NB4 (cell line): ENCODE results near the gene NFATC1.

Source experiments
- DNase-seq: peaks from one replicate; pipeline ENCODE4 v3.0.0; 2010; ENCODE audit warnings: low read depth
- H3K4me3 ChIP-seq: one replicate; pipeline ENCODE4 v1.5.1; 2011; ENCODE audit warnings: mild to moderate bottlenecking, low read depth, low read length, moderate library complexity
- CTCF ChIP-seq: IDR thresholded peaks from one replicate; pipeline ENCODE4 v1.5.1; 2012; ENCODE audit warnings: low read depth, low read length
- MAX ChIP-seq: IDR thresholded peaks from 2 replicates; pipeline ENCODE4 v1.6.1; 2011; ENCODE audit warnings: low read depth, low read length
- MYC ChIP-seq: IDR thresholded peaks from 2 replicates; pipeline ENCODE4 v1.6.1; 2011; ENCODE audit warnings: low read depth, low read length
- POLR2A ChIP-seq: IDR thresholded peaks from 2 replicates; pipeline ENCODE4 v1.6.1; 2011; ENCODE audit warnings: mild to moderate bottlenecking; ENCODE audit not compliant: insufficient read length; ENCODE audit errors: extremely low read depth

NFATC1 gene

GRCh38 chr18:79425569-79425886 is 29.8 kb downstream of the NFATC1 start:
- no peak for DNase-seq
- TF ChIP-seq MYC = no peak
- no peak for TF ChIP-seq POLR2A
- no peak for TF ChIP-seq CTCF
- no peak for TF ChIP-seq MAX
- H3K4me3 ChIP-seq = no peak overlapping the region

- no peak for TF ChIP-seq MAX
- no peak for TF ChIP-seq POLR2A
- no peak for TF ChIP-seq CTCF
- no peak for TF ChIP-seq MYC
- no peak overlapping the region for H3K4me3 ChIP-seq
- DNase-seq = no peak
Observed at GRCh38 chr18:79426376-79427300, 30.9 kb downstream of the NFATC1 start.

GRCh38 chr18:79427368-79428225 is 31.9 kb downstream of the NFATC1 start:
- no peak for DNase-seq
- H3K4me3 ChIP-seq = no peak overlapping the region
- TF ChIP-seq POLR2A = no peak
- no peak for TF ChIP-seq CTCF
- no peak for TF ChIP-seq MAX
- no peak for TF ChIP-seq MYC

GRCh38 chr18:79428287-79428686 is 32.6 kb downstream of the NFATC1 start:
- H3K4me3 ChIP-seq = no peak overlapping the region
- DNase-seq = no peak
- no peak for TF ChIP-seq CTCF
- no peak for TF ChIP-seq MYC
- TF ChIP-seq POLR2A = no peak
- TF ChIP-seq MAX = no peak

GRCh38 chr18:79429381-79429780 is 33.7 kb downstream of the NFATC1 start:
- TF ChIP-seq CTCF = no peak
- no peak for TF ChIP-seq POLR2A
- TF ChIP-seq MAX = no peak
- TF ChIP-seq MYC = no peak
- H3K4me3 ChIP-seq = no peak overlapping the region
- DNase-seq = no peak
